Central memory CD4-positive, alpha-beta T cell (primary cell): Measurements from ENCODE around the gene FUS.

Source experiments
- DNase-seq: peaks from one replicate; pipeline ENCODE4 v3.0.0; 2022

Gene FUS

DNA sequence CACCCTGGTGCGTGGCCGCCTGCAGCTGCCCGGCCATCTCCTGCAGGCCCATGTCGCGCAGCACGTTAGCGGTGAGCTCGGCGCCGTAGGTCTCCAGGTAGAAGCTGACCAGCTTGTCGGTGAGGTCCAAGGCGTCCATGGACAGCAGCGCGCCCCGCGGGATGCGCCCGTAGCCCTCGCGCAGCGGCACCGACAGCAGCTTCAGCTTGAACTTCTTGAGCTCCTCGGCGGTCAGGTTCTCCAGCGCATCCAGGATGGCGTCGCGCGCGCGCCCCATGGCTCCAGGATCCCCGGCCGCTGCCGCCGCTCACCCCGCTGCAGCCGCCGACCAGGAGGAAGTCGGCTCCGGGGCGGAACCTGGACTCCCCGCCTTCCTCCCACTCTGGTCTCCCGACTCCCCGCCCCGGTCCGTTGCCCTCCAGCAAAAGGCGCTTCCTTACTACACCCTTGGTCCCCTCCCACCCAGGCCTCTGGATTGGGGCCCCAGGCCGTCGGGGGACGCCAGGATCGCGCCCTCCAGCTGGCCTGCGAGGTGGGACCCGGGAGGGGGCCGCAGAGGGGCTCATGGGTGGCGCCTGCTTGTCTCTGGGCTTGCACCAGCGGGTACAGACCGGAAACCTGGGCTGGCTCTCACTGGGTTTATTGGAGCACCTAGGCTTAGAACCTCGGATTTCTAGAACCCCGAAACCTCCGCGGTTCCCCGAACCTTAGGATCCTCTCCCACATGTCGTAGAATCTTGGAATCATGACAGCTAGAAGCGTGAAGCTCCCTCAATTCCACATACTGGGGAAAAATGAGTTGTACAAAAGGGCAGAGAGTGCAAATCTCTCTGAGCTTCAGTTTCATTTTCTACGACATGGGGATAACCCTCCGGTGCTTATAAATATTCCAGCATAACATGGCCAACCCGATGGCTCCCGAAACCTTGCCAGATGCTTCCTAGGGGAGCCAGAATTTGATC is 22.8 kb downstream of the FUS start, which contains the start of gene PYCARD:
TSS of gene PYCARD (minus strand) at position 347 of the 962 bp plus-strand sequence. CDS start at position 277, 70 bp downstream.
- no peak for DNase-seq

DNA sequence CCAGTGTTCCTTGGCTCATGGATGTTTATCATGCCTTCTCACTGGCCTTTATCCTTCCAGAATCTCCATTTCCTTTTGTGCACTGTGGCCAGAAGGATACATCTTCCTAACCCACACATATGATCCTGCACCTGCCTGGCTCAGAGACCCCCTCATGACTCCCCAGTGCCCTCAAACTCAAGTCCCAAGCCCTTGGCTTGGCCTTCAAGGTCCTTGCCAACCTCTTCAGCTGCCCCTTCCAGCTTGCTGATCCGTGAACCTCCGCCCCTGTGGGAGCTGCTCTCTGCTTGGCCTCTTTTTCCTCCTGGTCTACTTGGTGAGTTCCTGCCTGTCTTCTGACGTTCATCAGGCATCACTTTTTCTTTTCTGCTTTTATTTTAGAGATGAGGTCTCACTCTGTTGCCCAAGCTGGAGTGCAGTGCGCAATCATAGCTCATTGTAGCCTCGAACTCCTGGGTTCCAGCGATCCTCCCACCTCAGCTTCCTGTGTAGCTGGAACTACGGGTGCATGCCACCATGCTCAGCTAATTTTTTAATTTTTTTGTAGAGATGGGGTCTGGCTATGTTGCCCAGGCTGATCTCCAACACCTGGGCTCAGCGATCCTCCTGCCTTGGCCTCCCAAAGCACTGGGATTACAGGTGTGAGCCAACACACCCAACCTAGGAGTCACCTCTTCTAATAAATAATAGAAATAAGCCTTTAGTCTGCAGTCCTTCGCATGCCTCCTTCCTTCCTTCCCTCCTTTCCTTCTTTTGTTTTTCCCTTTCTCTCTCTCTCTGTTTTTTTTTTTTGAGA is 25.1 kb downstream of the FUS start:
- DNase-seq, result no peak

DNA sequence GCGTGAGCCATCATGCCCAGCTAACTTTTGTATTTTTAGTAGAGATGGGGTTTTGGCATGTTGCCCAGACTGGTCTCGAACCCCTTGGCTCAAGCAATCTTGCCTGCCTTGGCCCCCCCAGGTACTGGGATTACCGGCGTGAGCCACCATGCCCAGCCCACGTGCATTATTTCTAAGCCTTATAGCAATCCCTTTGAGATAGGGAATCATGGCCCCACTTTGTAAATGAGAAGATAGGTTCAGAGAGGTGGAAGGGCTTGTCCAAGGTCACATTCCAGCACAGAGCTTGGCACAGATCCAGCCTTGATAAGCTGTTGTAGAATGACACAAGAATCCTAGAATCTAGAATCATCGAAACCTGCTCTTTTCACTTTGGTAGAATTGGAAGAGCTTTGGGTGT is 26.8 kb downstream of the FUS start:
- no peak for DNase-seq

DNA sequence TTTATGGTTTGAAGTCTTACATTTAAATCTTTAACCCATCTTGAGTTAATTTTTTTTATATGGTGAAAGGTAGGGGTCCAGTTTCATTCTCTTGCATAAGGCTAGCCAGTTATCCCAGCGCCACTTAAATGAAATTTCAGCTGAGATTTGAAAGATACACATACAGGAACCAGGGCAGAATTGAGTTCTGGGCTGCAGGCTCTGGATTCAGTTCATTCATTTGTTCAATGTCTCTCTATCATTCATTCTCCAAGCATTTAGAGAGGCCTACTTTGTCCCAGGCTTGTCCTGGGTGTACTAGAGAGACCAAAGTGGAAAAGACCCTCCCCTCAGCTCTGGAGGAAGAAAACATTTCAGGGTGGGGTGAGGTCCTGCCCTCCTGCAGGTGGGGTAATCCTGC is 33.4 kb downstream of the FUS start:
- no peak for DNase-seq

DNA sequence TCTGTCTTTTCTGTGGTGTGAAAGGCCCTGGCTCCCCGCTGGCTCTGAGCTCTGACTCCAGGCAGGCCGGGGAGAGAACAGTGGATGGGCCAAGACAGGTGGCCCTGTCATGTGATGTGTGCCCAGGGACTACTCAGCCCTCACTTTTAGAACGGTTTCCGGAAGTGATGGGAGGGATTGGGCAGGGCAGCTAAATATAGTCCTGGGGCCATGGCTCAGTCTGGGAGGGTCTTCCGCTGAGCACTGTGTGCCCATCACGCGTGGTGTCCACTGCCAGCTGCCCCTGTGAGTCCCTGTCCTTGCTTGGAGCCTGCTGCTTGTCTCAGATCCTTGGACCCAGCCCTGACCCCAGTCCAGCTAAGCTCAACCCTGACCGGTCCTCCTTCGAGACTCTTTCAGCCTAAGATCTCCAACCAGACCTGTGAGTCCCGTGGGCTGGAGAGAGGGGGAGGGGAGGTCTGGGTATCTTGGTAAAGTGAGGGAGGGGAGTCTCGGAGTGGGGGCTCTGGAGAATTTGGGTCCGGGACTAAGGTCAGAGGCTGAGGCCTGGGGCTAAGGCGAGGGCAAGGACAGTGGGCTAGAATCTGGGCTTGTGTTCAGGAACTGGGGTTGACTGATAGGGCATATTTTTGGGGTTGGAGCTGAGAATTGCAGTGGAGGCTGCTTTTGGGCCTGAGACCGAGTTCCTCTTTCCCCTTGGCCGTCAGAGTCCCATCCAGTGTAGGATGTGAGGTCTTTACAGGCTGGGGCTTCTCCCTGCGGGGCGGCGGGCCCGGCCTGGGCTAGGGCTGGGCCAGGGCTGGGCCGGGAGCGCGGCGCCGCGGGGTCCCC is 34.2 kb downstream of the FUS start, which contains the start of gene TRIM72:
TSS of gene TRIM72 (plus strand) at position 243 of the 831 bp plus-strand sequence. CDS start 620 bp downstream, outside the sequence.
- DNase-seq, result no peak

DNA sequence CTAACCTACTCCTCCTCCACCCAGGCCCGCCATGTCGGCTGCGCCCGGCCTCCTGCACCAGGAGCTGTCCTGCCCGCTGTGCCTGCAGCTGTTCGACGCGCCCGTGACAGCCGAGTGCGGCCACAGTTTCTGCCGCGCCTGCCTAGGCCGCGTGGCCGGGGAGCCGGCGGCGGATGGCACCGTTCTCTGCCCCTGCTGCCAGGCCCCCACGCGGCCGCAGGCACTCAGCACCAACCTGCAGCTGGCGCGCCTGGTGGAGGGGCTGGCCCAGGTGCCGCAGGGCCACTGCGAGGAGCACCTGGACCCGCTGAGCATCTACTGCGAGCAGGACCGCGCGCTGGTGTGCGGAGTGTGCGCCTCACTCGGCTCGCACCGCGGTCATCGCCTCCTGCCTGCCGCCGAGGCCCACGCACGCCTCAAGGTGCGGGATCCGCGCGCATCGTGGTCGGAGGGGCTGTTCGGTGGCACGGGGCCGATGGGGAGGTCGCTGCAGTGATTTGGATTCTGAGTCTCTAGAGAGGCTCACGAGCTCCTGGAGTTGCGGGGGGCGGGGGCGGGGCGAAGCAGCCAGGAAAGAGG is 34.9 kb downstream of the FUS start:
- DNase-seq, result no peak

DNA sequence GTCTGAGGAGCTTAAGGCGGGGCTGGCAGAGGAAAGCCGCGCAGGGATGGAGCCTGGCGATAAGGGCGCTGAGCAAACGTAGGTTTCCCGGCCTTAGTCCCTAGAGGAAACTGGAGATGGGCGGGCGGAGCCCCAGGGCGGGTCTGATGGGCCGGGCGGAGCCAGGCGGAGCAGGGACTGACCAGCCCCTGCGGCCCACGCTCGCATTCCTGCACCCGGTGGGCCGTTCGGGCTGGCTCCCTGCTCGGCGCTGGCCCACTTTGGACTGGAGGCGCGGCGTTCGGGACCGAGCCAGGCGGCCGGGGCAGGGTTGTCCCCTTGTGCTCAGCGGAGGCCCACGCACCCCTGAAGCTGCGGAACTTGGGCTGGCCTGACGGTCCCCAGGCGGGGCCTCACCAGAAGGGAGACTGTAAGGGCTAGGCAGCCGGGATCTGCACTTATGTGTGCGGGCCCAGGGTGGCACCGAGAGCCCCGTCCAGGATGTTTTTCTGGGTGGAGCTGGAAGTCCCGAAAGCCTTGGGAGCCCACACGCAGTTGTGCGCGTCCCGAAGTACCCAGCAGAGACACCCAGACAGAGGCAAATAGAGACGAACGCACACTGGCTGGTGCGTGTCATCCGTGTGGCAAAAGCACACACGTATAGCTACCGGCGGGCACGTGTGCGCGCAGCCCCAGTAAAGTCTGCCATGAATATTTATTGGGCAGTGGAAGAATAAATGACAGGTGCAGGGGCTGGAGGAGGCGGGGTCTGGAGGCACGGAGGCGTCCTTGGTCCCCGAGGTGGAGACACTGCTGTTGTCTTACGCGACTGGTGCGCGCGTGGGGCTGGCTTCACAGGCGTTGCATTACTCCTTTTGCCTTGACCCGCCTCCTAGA is 35.6 kb downstream of the FUS start:
- no peak for DNase-seq

DNA sequence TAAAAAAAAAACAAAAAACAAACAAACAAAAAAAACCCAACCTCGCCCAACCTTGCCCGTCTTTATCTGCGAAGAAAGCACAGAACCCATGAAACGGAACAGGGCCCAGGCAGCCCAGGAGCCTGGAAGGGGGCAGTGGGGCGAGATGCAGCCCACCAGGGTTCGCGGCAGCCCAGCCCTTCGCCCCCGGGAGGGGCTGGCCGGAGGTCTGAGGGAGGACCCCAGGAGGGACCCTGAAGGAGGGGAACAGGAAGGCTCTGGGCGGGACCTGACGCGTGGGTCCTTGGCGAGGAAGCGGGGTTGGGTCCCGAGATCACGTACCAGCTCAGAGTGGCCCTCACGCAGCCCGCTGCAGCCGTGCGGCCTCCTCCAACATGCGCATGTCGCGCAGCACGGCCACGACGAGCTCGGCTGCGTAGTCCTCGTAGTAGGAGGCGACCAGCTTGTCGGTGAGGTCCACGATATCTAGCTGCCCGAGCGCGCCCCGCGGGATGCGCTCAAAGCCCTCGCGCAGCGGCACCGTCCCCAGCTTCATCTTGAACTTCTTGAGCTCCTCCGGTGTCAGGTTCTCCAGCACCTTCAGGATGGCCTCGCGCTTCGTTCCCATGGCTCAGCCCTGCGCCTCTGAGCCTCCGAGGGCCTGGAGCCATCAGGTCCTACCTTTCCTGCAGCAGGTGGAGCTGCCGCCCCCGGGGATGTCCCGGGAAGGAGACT is 36.6 kb downstream of the FUS start, which contains the start of gene PYDC1:
TSS of gene PYDC1 (minus strand) at position 714 of the 714 bp plus-strand sequence. CDS start at position 607, 107 bp downstream.
- no peak for DNase-seq

DNA sequence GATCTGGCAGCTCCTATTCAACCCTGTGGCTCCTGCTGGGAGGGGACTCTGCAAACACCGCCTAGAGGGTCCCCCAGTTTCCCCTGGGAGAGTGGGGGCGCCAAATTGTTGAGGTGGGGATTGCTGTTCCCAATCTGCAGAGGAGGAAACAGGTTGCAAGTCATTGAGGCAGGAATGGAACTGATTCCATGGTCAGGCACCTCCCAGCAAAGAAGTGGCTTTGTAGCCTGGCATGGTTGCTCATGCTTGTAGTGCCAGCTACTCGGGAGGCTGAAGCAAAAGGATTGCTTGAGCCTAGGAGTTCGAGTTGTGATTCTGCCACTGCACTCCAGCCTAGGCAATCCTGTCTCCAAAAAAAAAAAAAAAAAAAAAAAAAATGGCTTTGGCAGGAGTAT is 37.2 kb downstream of the FUS start:
- DNase-seq, result no peak

DNA sequence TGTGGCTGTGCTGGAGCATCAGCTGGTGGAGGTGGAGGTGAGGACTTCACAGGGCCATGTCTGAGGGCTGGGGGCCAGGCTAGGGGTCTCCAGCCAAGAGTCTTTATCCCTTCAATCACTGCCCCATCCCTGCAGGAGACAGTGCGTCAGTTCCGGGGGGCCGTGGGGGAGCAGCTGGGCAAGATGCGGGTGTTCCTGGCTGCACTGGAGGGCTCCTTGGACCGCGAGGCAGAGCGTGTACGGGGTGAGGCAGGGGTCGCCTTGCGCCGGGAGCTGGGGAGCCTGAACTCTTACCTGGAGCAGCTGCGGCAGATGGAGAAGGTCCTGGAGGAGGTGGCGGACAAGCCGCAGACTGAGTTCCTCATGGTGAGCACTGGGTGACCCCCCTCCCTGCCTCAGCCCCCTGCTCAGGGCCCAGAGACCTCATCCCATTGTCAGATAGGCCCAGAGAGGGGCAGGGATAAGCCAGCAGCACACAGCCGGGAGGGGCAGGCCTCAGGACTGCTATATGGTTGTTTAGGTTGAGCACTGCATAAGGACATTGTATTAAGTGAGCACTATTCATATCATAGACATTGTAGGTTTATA is 39.3 kb downstream of the FUS start:
- DNase-seq, result no peak

DNA sequence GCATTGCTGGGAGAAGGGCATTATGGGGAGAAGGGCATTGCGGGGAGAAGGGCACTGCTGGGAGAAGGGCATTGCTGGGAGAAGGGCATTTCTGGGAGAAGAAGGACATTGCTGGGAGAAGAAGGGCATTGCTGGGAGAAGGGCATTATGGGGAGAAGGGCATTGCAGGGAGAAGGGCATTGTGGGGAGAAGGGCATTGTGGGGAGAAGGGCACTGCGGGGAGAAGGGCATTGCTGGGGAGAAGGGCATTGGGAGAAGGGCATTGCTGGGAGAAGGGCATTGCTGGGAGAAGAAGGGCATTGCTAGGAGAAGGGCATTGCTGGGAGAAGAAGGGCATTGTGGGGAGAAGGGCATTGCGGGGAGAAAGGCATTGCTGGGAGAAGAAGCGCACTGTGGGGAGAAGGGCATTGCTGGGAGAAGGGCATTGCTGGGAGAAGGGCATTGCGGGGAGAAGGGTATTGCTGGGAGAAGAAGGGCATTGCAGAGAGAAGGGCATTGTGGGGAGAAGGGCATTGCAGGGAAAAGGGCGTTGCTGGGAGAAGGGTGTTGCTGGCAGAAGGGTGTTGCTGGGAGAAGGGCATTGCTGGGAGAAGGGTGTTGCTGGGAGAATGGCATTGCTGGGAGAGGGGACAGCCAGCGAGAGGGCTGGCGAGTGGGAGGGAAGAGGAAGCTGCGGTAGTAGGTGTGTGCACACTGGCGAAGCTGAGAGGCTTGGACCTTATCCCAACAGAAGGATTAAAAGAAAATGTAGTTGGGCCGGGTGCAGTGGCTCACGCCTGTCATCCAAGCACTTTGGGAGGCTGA is 41.6 kb downstream of the FUS start:
- DNase-seq, result no peak

DNA sequence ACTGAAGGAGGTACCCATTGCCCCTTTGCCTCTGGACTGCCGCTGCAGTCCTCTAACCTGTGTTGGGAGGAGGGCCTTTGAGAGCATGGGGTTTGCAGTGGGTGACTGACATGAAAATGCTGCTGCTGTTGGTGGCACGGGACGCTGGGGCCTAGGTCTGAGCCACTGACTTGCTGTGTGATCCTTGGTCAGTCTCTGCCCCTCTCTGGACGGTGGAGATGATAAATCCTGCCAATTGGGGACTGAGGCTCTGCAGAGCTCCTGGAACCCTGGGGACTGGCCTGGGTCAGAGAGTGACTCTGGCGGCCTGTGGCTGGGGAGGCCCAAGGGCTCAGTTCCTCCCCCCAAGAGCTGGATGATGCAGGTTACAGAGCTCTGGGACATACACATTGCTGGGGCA is 43.1 kb downstream of the FUS start:
- no peak for DNase-seq

DNA sequence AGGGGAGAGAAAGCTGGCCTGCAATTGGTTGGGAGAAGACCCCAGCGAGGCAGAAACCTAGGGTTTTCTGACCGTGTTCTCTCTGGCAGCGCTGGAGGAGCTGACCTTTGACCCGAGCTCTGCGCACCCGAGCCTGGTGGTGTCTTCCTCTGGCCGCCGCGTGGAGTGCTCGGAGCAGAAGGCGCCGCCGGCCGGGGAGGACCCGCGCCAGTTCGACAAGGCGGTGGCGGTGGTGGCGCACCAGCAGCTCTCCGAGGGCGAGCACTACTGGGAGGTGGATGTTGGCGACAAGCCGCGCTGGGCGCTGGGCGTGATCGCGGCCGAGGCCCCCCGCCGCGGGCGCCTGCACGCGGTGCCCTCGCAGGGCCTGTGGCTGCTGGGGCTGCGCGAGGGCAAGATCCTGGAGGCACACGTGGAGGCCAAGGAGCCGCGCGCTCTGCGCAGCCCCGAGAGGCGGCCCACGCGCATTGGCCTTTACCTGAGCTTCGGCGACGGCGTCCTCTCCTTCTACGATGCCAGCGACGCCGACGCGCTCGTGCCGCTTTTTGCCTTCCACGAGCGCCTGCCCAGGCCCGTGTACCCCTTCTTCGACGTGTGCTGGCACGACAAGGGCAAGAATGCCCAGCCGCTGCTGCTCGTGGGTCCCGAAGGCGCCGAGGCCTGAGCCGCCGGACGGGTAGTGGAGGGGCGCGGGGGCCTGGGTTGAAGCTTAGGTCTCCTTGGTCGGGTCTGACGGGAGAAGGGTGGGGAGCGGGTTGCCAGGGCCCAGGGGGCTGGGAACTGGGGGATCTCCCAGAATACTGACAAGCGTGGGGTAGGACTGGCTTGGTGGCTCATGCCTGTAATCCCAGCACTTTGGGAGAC is 44.4 kb downstream of the FUS start:
- no peak for DNase-seq

DNA sequence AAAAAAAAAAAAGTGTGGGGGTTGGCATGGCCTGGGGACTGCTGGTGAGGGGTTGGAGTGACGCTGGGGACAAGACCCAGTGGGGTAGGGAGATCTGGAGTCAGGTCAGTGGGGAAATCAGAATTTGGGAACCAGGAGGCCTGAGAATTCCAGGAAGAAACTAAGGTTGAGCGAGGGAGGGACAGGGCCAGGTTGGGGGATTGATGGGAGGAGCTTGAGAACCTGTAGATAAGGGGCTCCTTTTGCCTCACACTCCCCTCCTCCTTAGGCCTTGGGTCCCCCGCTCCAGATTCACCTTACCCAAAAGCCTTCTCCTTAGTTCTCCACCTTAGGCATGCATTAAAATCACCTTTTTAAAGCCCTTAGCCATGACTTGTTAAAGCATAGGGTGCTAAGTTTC is 45.3 kb downstream of the FUS start:
- no peak for DNase-seq

DNA sequence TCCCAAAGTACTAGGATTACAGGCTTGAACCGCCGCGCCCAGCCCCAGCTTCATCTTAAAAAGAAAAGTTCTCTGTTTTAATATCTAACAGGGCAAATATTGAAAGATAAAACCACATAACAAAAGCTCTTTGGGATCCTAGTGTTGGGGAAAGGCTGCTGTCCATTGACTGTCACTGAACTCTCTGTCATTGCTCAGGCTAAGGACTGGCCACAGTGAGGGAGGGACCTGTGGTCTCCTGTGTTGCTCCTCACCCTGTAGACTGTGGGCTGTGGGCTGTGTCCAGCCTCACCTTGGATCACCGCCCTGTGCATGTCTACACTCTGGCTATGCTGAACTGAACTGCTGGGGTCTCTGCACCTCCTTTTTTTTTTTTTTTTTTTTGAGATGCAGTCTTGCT is 48.3 kb downstream of the FUS start:
- DNase-seq, result no peak

DNA sequence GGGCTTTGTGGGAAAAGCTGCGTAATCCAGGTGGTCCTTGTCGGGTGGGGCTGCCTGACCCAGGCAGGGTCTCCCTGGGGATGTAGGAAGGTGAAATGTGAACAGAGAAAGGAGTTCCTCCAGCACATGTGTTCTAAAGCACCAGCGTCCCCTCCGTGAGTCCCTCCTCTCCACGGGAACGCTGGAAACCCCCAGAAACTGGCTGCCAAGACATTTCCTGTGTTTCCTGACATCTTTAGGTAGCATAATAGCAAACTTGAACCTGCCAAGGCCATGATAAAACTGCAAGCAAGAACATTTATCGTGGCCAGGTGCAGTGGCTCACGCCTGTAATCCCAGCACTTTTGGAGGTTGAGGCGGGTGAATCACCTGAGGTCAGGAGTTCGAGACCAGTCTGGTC is 49.6 kb downstream of the FUS start:
- DNase-seq, result no peak

DNA sequence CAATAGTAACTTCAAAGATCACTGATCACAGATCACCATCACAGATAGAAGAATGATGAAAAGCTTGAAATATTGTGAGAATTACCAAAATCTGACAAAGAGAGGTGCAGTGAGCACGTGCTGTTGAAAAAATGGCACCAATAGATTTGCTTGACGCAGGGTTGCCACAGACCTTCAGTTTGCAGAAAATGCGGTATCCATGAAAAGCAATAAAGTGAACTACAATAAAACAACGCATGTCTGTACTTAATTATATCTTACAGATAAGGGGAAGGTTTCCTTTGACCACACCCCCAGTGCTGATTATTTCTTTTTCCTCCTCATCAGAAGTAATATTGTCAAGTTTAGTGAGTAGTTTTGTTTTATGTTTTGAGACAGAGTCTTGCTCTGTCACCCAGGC is 58.1 kb downstream of the FUS start:
- DNase-seq, result no peak
